Hematopoietic multipotent progenitor cell treated with erythropoietin and hydrocortisone succinate and interleukin-3 and kit ligand, for 6 days (in vitro differentiated cells): ENCODE data around the gene CCT6A.
A peak's percentile ranks its signal among the peaks of the same experiment; 100 is the strongest.
"Not testable (repeated sequence)": the region's sequence is repeated elsewhere in the genome, so short reads cannot be mapped to it uniquely, and the experiment has no call there.

Experiments used
- DNase-seq: peaks from one replicate; pipeline ENCODE4 v3.0.0-alpha.2; 2015

The CCT6A gene

DNA sequence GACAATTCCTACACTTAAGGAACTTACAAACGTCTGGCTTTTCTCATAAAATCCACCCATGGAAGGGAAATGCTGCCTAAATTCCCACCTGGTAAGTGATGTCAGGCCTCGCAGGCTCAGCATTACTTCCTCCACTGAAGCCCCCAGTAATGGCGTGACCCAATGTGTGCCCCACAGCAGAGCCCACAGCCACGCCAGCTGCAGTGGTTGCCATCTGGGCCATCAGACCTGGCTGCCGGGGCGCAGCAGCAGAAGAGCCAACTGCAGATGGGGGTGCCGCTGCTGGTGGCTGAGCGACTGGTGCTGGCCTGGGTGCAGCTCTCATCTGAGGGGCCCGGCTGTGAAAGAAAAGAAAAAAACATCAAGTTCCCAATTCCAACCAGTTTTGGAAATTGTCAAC, 52.6 kb downstream of the CCT6A start:
- DNase-seq = not testable (repeated sequence)

DNA sequence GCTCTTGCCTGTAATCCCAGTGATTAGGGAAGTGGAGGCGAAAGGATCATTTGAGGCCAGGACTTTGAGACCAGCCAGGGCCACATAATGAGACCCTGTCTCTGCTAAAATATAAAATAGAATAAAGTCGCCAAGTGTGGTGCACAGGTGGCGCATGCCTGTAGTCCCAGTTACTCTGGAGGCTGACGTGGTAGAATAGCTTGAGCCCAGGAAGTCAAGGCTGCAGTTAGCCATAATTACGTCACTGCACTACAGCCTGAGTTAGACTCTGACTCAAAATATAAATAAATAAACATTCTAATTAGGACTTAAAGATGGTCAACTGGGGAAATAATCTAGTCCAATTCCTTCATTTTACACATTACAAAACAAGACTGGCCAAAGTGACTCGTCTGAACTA, 53.9 kb downstream of the CCT6A start:
- peak; percentile 73 for DNase-seq

DNA sequence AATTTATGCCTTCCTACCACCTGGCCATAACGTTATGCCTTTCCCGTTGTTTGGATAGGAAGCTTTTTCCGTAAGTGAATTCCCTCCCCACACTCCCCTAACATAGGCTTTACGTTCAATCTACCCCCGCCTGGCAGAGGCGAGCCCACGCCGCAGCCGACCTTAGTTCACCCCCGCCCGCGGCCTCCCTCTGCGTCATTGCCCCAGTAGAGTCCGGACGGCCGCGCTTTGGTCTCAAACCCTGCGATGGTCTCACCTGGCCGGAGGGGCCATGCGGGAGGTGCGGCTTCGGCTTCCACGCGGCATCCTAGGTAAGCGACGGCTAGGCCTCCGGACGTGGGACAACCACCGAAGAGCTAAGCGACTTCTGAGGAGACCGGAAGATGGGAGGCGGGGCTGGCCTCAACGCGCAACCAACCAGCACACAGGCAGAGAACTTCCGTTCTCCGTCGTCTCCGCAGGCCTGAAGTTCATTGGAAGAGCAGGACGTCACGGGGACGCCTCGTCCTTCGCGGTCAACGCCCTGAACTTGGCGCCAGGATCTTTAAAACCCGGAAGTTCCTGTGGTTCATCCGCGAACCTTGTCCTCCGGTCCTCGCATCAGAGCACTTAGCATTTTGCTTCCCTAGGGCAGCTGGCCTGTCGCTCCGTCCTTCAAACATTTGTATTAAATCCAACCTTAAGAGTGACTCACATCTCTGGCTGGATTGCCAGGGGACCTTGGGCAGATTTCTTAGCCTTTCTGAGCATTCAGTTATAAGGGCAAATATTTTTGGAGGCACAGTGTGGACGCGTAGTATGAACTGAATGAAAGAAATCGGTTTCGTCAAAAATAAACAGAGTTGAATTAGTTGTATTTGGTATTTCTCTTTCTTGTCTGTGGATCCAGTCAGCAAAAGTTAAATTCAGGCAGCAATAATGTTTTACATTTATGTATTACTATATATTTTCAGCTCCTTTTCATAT, 54.8 kb downstream of the CCT6A start, which contains the start of gene CHCHD2:
Gene CHCHD2 (minus strand): TSS at position 369 of the 966 bp plus-strand sequence. CDS start 63 bp downstream, at position 306.
- peak; percentile 99 for DNase-seq

DNA sequence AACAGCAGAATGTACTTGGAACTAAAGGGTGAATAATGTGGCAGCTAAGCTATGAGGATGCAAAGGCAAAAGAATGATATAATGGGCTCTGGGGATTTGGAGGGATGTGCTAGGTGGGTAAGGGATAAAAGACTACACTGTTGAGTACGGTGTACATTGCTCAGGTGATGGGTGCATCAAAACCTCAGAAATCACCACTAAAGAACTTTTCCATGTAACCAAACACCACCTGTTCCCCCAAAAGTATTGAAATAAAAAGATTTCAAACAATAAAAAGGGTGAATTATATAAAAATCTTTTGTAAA, 56.3 kb downstream of the CCT6A start:
- DNase-seq = no peak

DNA sequence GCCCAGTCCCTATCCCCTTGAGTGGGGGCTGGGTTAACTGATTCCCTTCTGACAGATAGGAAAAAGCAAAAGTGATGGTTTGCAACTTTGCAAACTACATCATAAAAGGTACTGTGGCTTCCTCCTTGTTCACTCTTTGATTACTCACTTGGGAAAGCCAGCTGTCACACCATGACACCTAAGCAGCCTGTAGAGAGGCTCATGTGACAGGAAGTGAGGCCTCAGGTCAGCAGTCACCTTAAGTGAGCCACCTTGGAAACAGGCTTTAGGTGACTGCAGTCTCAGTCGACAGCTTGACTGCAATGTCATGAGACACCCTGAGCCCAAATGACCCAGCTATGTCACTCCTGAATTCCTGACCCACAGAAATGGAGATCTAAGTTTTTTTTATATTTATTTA, 59.0 kb downstream of the CCT6A start:
- no peak for DNase-seq

DNA sequence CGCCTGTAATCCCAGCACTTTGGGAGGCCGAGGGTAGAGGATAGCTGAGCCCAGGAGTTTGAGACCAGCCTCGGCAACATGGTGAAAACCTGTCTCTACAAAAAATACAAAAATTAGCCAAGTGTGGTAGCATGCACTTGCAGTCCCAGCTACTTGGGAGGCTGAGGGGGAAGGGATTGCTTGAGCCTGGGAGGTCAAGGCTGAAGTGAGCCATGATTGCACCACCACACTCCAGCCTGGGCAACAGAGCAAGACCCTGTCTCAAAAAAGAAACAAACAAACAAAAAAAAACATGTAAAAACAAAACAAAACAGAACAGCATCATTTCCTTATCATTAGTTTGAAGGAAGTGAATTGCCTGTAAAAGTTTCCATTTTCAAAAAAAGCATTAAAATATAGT, 60.7 kb downstream of the CCT6A start:
- DNase-seq = not testable (repeated sequence)
